Smooth muscle cell of the pulmonary artery (primary cell): ENCODE measurements around the gene TMEM176B. TPM values are rescaled to one million over a fixed set of nuclear protein-coding genes. Genes with fewer than 3 reads are reported as not detected.

ENCODE experiments used
- total RNA-seq: library from RNA; depleted of rRNA; stranded (reverse); fragments of >200 nt; gene quantifications from 2 replicates; pipeline ENCODE4 v1.2.3, GENCODE V29; 2014

Gene TMEM176B
- not detected in 2 replicates for total RNA-seq

DNA sequence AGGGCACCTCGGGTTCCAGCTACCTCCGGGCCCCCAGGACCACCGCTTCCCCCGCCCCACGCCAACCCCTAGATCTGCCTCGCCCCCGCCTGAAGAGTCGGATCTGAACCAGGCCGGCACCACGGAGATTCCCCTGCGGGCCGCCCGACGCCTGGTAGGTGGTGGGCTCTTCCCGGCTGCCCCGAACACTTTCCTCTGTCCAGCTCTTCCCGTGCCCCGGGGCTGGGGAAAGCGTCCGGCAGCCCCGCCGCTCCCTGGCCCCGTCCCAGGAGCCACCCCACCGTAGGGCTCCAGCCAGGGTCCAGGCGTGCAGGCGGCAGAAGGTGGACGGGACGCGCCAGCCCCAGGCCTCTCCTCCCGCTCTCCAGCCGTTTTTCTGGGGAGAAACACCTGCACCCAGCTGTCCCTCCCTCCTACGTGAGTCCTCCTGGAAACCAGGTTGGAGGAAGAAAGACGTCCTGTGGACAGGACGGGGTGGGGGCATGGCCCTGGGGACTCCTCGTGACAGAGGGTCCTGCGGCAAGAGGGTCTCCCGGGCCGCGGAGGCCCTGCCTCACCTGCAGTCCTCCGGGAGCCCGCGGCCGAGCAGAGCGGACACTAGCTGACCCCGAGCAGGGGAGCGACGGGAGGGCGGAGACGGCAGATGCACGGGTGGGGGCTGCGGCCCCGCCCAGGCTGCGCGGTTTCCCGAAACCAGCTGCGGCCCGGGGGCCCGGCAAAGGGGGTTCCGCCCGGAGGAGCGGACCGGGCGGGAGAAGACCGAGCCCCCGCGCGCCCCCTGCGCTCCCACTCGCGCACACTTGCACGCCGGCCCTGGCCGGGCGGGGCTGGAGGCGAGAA lies at the start of gene TMEM176B:
Gene TMEM176B (minus strand): TSS at position 624 of the 840 bp plus-strand sequence. CDS start 3,795 bp downstream, outside the sequence.

DNA sequence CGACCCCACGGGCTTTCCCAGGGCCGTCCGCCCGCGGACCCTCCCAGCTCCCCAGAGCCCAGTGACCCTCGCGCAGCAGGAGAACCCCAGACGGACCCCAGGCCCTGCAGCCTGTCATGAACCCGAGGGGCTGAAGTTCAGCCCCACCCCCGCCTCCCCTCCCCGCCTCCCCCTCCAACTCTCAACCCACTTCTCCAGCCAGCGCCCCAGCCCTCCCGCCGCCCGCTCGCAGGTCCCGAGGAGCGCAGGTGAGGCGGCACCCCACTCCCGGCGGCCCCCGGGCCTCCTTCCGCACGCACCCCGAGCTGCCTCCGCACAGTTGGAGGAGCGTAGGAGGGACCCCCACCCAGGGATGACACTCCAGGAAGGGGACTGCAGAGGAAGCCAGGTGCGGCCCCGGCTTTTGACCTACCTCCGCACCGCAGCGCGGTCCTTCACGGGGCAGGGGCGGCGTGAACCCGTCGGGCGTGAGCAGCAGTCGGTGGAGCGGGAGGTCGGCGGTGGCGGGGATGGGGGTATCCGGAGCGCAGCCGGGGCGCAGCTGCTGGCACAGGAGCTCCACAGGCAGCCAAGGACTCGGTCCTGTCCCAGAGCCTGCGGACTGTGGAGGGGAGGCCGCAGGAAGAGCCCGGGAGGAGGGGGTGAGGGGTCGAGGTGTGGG lies 547 bp upstream of the TMEM176B start, which contains the start of gene TMEM176A:
Gene TMEM176A (plus strand): TSS at position 189 of the 661 bp plus-strand sequence. CDS start 782 bp downstream, outside the sequence.

Other genes starting within 250 kb of the TMEM176B start
- 0.13 and 0.33 TPM in 2 replicates for gene GIMAP4, start 233.0 kb downstream of the TMEM176B start, total RNA-seq
- 0.13 and 0.46 TPM in 2 replicates for gene GIMAP6, start 168.0 kb downstream of the TMEM176B start, total RNA-seq
- 0.43 and 1.7 TPM in 2 replicates for gene GIMAP2, start 114.7 kb downstream of the TMEM176B start, total RNA-seq
- 0.03 TPM in 1 of 2 replicates, not detected in the other for gene GIMAP1, start 83.8 kb downstream of the TMEM176B start, total RNA-seq
- not detected in 2 replicates for gene GIMAP5, start 62.9 kb downstream of the TMEM176B start, total RNA-seq
- not detected in 2 replicates for gene TMEM176A, start 405 bp upstream of the TMEM176B start, total RNA-seq
- gene AOC1, start 52.2 kb upstream of the TMEM176B start, total RNA-seq: not detected in 2 replicates
- 0.13 and 0.79 TPM in 2 replicates for gene KCNH2, start 178.0 kb upstream of the TMEM176B start, total RNA-seq
- 0.17 and 0.33 TPM in 2 replicates for gene NOS3, start 190.7 kb upstream of the TMEM176B start, total RNA-seq
- 0.98 and 1.2 TPM in 2 replicates for gene ATG9B, start 224.1 kb upstream of the TMEM176B start, total RNA-seq
- gene ABCB8, start 228.1 kb upstream of the TMEM176B start, total RNA-seq: 34.2 and 37.6 TPM in 2 replicates
- 0.26 TPM in 2 replicates for gene ASIC3, start 248.2 kb upstream of the TMEM176B start, total RNA-seq